Liver (tissue), 9 donors: ENCODE data around the gene PLA2G7. TPM values are rescaled to one million over a fixed set of nuclear protein-coding genes. Genes with fewer than 3 reads are reported as not detected.

Source experiments
- DNase-seq: peaks from one replicate; pipeline ENCODE4 v3.0.0-alpha.2; 2017; ENCODE audit warnings: low spot score
- H3K27ac ChIP-seq, 2 donors: one replicate each; pipeline ENCODE4 v1.7.0; 2013; ENCODE audit warnings: inconsistent platforms in 2 of 2, low read length in 2 of 2, control low read depth in 1 of 2, low read depth in 1 of 2, mild to moderate bottlenecking in 1 of 2
- H3K27me3 ChIP-seq, 4 donors: one replicate each; pipeline versions ENCODE4 v1.6.1 to v1.7.0; 2013; ENCODE audit warnings: low read length in 3 of 4, inconsistent platforms in 1 of 4, mild to moderate bottlenecking in 1 of 4, moderate library complexity in 1 of 4; ENCODE audit not compliant: control insufficient read depth in 4 of 4, insufficient read depth in 4 of 4
- H3K36me3 ChIP-seq, 4 donors: one replicate each; pipeline versions ENCODE4 v1.6.1 to v1.7.0; 2013; ENCODE audit warnings: low read length in 3 of 4, mild to moderate bottlenecking in 3 of 4, low read depth in 1 of 4, moderate library complexity in 1 of 4; ENCODE audit not compliant: control insufficient read depth in 4 of 4, insufficient read depth in 3 of 4
- H3K4me1 ChIP-seq, 4 donors: one replicate each; pipeline versions ENCODE4 v1.6.1 to v1.7.0; 2013; ENCODE audit warnings: low read length in 3 of 4, mild to moderate bottlenecking in 3 of 4, moderate library complexity in 1 of 4; ENCODE audit not compliant: control insufficient read depth in 4 of 4, insufficient read depth in 4 of 4
- H3K4me3 ChIP-seq, 3 donors: one replicate each; pipeline versions ENCODE4 v1.6.1 to v1.7.0; 2013; ENCODE audit warnings: low read length in 3 of 3, control low read depth in 1 of 3, low read depth in 1 of 3, mild to moderate bottlenecking in 1 of 3
- H3K9ac ChIP-seq, 2 donors: one replicate each; pipeline ENCODE4 v1.7.0; 2013; ENCODE audit warnings: low read length in 2 of 2, mild to moderate bottlenecking in 2 of 2, moderate library complexity in 2 of 2, control low read depth in 1 of 2, low read depth in 1 of 2
- H3K9me3 ChIP-seq, 4 donors: one replicate each; pipeline versions ENCODE4 v1.6.1 to v1.7.0; 2013; ENCODE audit warnings: low read length in 3 of 4; ENCODE audit not compliant: control insufficient read depth in 4 of 4
- EGR1 ChIP-seq, 2 donors: IDR thresholded peaks; 2 replicates each; pipeline ENCODE4 v1.6.1; 2016 to 2018; ENCODE audit warnings: antibody characterized with exemption in 2 of 2, low read depth in 2 of 2
- FOXA1 ChIP-seq: IDR thresholded peaks from 2 replicates; pipeline ENCODE4 v1.6.1; 2016; ENCODE audit warnings: antibody characterized with exemption
- FOXA2 ChIP-seq: IDR thresholded peaks from 2 replicates; pipeline ENCODE4 v1.6.1; 2016; ENCODE audit warnings: antibody characterized with exemption
- GABPA ChIP-seq, 2 donors: IDR thresholded peaks in 1 of 2; conservative IDR thresholded peaks in 1 of 2; 2 replicates each; pipeline ENCODE4 v1.6.1; 2016; ENCODE audit warnings: antibody characterized with exemption in 2 of 2, mild to moderate bottlenecking in 1 of 2, moderate library complexity in 1 of 2
- HNF4A ChIP-seq, 2 donors: conservative IDR thresholded peaks; 2 replicates each; pipeline ENCODE4 v1.6.1; 2016; ENCODE audit warnings: antibody characterized with exemption in 2 of 2, mild to moderate bottlenecking in 2 of 2
- HNF4G ChIP-seq: IDR thresholded peaks from 2 replicates; pipeline ENCODE4 v1.6.1; 2016; ENCODE audit warnings: antibody characterized with exemption
- MAX ChIP-seq: IDR thresholded peaks from 2 replicates; pipeline ENCODE4 v1.6.1; 2016; ENCODE audit warnings: antibody characterized with exemption
- NR2F2 ChIP-seq: IDR thresholded peaks from 2 replicates; pipeline ENCODE4 v1.6.1; 2016; ENCODE audit warnings: antibody characterized with exemption
- RXRA ChIP-seq, 2 donors: IDR thresholded peaks; 2 replicates each; pipeline ENCODE4 v1.6.1; 2017 to 2018; ENCODE audit warnings: antibody characterized with exemption in 2 of 2, mild to moderate bottlenecking in 1 of 2
- SP1 ChIP-seq: IDR thresholded peaks from 2 replicates; pipeline ENCODE4 v1.6.1; 2018; ENCODE audit warnings: antibody characterized with exemption, mild to moderate bottlenecking
- TAF1 ChIP-seq: conservative IDR thresholded peaks from 2 replicates; pipeline ENCODE4 v1.6.1; 2016; ENCODE audit warnings: antibody characterized with exemption, mild to moderate bottlenecking
- YY1 ChIP-seq: IDR thresholded peaks from 2 replicates; pipeline ENCODE4 v1.6.1; 2016; ENCODE audit warnings: antibody characterized with exemption, mild to moderate bottlenecking
- WGBS: extraction: QIAGEN DNeasy Blood & Tissue Kit; methylation state at CpG from one replicate; pipeline ENCODE4 v1.1.7; 2013; 5-methylcytosine and 5-hydroxymethylcytosine counted together
- polyA plus RNA-seq, 2 donors: library from polyadenylated mRNA; stranded (reverse) in 1 of 2; unstranded in 1 of 2; fragments of 200-250 nt in 1 of 2; fragments of >200 nt in 1 of 2; fragmentation: Nextera tagmentation in 1 of 2; extraction: Ambion mirVana in 1 of 2; gene quantifications; one replicate each; pipeline versions ENCODE4 v1.2.1 to v1.2.3, GENCODE V29; 2013 to 2015
- total RNA-seq, 2 donors: library from RNA; depleted of rRNA; stranded (reverse); fragments of >200 nt; gene quantifications; one replicate each; pipeline ENCODE4 v1.2.3, GENCODE V29; 2014
- TF ChIP-seq, protein P1 (sequence below): fragments of 150-350 bp; IDR thresholded peaks from 2 replicates; pipeline ENCODE4 v1.5.1; 2017; ENCODE audit warnings: improper control_type of control experiment, low read depth, low read length; ENCODE audit not compliant: missing input control
- TF ChIP-seq, protein P2 (sequence below): IDR thresholded peaks from 2 replicates; pipeline ENCODE4 v1.6.1; 2016; ENCODE audit warnings: antibody characterized with exemption
- TF ChIP-seq, protein P3 (sequence below): IDR thresholded peaks from 2 replicates; pipeline ENCODE4 v1.6.1; 2016; ENCODE audit warnings: antibody characterized with exemption
- TF ChIP-seq, protein P4 (sequence below): IDR thresholded peaks from 2 replicates; pipeline ENCODE4 v1.6.1; 2016; ENCODE audit warnings: antibody characterized with exemption, mild to moderate bottlenecking
- donor health status: healthy.
- donor health status: healthy.
- donor health status: healthy.
- donor health status: healthy.
- donor health status: healthy.

Gene PLA2G7
- total and polyA plus RNA-seq, 4 donors, result 0.35 to 24.7 (median 1.3) TPM

DNA sequence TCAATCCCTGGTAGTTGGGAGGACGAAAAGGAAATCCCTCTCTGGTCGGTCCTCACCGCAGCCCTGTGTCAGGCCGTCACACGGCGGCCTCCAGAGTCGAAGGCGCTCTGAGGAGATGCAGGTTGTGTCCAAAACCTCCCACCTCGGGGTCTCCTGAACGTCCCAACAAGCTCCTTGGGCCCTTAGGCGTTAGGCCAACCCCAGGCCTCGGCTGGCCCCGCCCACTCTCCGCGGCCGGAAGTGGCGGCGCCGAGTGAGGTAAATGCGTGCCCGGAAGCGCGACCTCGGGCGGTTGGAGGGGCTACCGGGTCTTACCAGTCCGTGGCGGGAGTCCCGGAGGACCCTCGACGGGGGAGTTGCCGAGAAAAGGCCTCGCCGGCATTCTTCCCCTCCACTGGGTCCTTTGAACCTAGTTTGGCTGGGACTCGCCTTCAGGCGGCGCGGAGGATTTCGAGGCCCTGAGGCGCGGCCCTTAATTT lies 47.5 kb downstream of the PLA2G7 start, which contains the start of gene TDRD6 (continued):
- TF ChIP-seq, protein P1, sequence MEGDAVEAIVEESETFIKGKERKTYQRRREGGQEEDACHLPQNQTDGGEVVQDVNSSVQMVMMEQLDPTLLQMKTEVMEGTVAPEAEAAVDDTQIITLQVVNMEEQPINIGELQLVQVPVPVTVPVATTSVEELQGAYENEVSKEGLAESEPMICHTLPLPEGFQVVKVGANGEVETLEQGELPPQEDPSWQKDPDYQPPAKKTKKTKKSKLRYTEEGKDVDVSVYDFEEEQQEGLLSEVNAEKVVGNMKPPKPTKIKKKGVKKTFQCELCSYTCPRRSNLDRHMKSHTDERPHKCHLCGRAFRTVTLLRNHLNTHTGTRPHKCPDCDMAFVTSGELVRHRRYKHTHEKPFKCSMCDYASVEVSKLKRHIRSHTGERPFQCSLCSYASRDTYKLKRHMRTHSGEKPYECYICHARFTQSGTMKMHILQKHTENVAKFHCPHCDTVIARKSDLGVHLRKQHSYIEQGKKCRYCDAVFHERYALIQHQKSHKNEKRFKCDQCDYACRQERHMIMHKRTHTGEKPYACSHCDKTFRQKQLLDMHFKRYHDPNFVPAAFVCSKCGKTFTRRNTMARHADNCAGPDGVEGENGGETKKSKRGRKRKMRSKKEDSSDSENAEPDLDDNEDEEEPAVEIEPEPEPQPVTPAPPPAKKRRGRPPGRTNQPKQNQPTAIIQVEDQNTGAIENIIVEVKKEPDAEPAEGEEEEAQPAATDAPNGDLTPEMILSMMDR, result no peak

GRCh38 chr6:46684771-46685170 lies 50.4 kb downstream of the PLA2G7 start:
- DNase-seq, result no peak
- peaks cover 0 to 4% (median 0%) of the 10 kb centered on the region in 4 donors for H3K9me3 ChIP-seq
- H3K9ac ChIP-seq, result no peak overlapping the region
- no peak overlapping the region for H3K27ac ChIP-seq
- no peaks in the 10 kb centered on the region for H3K4me1 ChIP-seq
- H3K4me3 ChIP-seq, result no peak overlapping the region
- TF ChIP-seq FOXA1 (no peak), HNF4G (no peak), RXRA (IDR thresholded peaks at IDR 0.05) (no peak)
- TF ChIP-seq, protein P2, sequence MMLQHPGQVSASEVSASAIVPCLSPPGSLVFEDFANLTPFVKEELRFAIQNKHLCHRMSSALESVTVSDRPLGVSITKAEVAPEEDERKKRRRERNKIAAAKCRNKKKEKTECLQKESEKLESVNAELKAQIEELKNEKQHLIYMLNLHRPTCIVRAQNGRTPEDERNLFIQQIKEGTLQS, result no peak
- TF ChIP-seq, protein P1, result no peak
- WGBS, result 89% methylated on average over 4 of the region's 4 CpGs
- no peaks in the 10 kb centered on the region for H3K27me3 ChIP-seq
- no peaks in the 10 kb centered on the region for H3K36me3 ChIP-seq

DNA sequence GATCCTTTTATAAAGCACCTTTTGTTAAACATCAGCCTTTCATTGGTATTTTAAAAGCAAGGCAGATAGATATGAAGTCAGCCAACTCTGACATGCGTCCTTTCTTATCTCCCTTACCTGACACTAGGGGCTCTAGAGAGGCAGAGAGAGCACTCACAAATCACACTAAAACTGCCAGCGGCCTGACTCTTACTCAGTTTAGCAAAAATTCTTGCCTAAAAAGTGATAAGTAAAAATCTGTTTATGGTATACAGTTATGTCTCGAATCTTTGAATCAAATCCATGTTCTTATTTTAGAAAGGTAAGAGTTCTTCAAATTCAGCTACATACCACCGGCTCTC lies 57.9 kb downstream of the PLA2G7 start:
- TF ChIP-seq RXRA (IDR thresholded peaks at IDR 0.05) (no peak), TAF1 (no peak), SP1 (no peak), HNF4A (conservative IDR thresholded peaks at IDR 0.05) (no peak), EGR1 (IDR thresholded peaks at IDR 0.05; ENCODE audit: low read depth in 2 of 2) (no peak), HNF4G (no peak), GABPA (IDR thresholded peaks at IDR 0.05 in 1 of 2, conservative IDR thresholded peaks at IDR 0.05 in 1 of 2) (no peak), FOXA2 (no peak), NR2F2 (no peak), YY1 (no peak), FOXA1 (no peak), MAX (no peak)
- TF ChIP-seq, protein P1, result no peak
- TF ChIP-seq, protein P3, sequence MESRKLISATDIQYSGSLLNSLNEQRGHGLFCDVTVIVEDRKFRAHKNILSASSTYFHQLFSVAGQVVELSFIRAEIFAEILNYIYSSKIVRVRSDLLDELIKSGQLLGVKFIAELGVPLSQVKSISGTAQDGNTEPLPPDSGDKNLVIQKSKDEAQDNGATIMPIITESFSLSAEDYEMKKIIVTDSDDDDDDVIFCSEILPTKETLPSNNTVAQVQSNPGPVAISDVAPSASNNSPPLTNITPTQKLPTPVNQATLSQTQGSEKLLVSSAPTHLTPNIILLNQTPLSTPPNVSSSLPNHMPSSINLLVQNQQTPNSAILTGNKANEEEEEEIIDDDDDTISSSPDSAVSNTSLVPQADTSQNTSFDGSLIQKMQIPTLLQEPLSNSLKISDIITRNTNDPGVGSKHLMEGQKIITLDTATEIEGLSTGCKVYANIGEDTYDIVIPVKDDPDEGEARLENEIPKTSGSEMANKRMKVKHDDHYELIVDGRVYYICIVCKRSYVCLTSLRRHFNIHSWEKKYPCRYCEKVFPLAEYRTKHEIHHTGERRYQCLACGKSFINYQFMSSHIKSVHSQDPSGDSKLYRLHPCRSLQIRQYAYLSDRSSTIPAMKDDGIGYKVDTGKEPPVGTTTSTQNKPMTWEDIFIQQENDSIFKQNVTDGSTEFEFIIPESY, result no peak
- TF ChIP-seq, protein P4, sequence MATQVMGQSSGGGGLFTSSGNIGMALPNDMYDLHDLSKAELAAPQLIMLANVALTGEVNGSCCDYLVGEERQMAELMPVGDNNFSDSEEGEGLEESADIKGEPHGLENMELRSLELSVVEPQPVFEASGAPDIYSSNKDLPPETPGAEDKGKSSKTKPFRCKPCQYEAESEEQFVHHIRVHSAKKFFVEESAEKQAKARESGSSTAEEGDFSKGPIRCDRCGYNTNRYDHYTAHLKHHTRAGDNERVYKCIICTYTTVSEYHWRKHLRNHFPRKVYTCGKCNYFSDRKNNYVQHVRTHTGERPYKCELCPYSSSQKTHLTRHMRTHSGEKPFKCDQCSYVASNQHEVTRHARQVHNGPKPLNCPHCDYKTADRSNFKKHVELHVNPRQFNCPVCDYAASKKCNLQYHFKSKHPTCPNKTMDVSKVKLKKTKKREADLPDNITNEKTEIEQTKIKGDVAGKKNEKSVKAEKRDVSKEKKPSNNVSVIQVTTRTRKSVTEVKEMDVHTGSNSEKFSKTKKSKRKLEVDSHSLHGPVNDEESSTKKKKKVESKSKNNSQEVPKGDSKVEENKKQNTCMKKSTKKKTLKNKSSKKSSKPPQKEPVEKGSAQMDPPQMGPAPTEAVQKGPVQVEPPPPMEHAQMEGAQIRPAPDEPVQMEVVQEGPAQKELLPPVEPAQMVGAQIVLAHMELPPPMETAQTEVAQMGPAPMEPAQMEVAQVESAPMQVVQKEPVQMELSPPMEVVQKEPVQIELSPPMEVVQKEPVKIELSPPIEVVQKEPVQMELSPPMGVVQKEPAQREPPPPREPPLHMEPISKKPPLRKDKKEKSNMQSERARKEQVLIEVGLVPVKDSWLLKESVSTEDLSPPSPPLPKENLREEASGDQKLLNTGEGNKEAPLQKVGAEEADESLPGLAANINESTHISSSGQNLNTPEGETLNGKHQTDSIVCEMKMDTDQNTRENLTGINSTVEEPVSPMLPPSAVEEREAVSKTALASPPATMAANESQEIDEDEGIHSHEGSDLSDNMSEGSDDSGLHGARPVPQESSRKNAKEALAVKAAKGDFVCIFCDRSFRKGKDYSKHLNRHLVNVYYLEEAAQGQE, result no peak
- TF ChIP-seq, protein P2, result no peak
- Histone ChIP-seq H3K36me3 (peaks cover 5 to 16% (median 10%) of the 10 kb centered on the region in 4 donors), H3K27ac (no peak overlapping the region), H3K4me3 (no peak overlapping the region), H3K9me3 (no peaks in the 10 kb centered on the region), H3K4me1 (no peaks in the 10 kb centered on the region), H3K27me3 (no peaks in the 10 kb centered on the region), H3K9ac (no peak overlapping the region)
- DNase-seq, result no peak
- 92% methylated on average over 4 of the region's 4 CpGs for WGBS
